HG03097 (cell line): ENCODE results near the gene GUCY1B1.

Source experiments
- ATAC-seq: cut with Tn5 transposase; IDR thresholded peaks from one replicate; pipeline ENCODE4 v1.9.1; 2021; ENCODE audit not compliant: unreplicated experiment, low FRiP score

The GUCY1B1 gene

DNA sequence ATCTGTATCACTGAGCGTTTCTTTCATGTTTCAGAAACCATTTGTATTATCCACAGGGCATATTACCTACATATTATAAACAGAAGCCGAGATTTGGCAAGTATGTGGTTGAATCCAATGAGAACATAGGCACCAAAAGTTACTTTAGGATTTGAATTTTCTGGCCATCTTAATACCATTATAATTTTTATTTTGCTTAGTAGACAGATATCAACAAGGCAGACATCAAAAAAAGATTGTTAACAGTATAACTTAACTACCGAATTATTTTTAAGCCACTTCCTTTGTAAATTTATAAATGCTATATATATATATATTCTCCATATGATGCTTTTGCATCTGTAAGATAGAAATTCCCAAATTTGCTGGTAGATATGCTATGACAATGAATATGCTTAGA lies 2.2 kb downstream of the GUCY1B1 start:
- ATAC-seq, result no peak

DNA sequence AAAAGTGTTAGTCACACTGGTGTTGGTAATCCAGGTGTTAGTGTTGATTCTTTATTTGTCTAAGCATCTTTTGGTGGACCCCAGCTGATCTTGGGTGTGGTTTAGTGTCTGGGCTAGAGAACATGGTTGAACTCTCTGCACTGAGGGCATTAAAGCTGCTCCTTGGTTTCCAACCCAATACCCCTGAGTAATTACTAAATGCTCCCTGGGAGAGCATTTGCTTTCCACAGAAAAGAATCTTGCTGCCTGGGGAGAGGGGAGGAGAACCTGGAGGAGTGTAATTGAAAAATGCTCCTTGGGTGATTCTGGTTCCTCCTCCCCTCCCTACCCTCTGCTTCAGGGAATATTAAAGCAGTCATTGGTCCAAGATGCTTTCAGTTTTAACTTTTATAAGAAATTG lies 3.1 kb downstream of the GUCY1B1 start:
- ATAC-seq, result no peak

DNA sequence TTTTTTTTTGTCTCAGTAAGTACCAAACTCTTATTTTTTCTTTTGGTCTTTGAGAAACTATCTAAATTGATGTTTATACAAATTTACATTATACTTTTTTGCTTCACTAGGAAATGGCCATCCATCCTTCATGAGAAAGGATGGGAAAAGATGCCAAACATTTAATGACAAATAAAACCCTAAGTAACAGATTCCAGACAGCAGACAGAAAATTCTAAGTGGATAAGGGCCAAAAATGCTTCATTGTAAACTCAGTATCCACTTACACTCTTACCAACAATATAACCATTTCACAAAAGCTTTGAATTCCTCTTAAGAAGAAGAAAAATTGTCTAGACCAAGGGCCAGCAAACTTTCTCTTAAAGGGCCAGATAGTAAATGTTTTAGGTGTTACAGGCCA lies 3.5 kb downstream of the GUCY1B1 start:
- no peak for ATAC-seq

- ATAC-seq, result no peak
These were observed 4.7 kb downstream of the GUCY1B1 start for GRCh38 chr4:155763551-155763950.

DNA sequence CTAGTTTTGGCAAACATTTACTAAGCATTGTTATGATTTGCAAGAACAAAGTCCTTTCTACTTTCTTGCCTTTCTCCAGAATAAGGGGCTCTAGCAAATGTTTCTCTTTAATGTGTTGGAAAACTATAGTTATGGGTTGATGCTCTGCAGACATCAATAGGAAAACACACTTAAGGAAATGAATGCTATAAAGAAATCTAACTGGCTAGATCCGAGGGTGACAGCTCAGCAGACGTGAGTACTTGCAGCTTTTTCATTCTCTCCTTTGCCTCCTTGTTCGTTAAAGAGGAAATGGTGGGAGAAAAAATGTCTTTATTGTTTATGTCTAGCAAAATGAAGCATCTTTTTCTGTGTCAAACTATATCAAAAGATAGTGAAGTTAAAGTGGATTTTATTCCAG lies 6.3 kb downstream of the GUCY1B1 start:
- no peak for ATAC-seq

DNA sequence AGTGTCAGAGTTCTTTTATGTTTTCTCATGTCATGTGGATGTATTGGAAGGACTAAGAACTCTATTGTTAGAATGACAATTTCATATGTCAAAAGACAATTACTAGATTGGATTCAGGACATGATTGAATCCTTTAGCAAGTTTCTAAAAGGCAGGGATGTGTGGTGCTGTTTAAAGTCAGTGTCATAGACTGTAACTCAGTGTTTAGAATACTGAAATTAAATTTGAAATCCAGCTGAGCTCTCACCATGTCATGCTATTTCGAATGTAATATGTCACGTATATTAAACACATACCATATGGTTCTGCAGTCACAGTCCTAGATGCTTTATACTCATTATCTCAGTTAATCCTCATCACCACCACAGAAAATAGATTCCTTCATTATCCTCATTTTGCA lies 7.8 kb downstream of the GUCY1B1 start:
- no peak for ATAC-seq

- no peak for ATAC-seq
These were observed 9.5 kb downstream of the GUCY1B1 start for GRCh38 chr4:155768370-155768769.

GRCh38 chr4:155769090-155769489 lies 10.3 kb downstream of the GUCY1B1 start:
- peak; percentile 64 for ATAC-seq

GRCh38 chr4:155772459-155773195 lies 13.8 kb downstream of the GUCY1B1 start:
- ATAC-seq, result no peak

DNA sequence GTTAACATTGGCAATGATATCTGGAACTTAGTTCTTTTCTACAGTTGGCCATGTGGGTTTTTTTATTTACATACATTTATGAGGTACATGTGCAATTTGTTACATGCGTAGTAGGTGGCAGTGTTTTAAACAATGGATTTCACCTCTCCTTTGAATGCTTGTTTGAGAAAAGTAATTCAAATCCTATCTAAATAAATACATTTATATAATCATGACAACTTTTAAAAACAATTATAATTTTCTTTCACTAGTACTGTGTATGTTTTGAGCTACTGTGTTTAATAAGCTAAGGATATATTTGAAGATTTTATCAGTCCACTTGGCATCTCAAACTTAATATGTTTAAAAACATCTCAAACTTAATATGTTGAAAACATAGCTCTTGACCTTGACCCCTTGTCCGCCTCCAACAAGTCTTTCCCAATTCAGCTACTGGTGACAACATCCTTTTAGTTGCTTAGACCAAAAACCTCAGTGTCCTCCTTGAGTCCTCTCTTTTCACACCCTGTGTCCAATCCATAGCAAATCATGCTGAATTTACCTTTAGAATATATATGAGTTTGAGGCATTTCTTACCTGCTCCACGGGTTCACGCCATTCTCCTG lies 14.5 kb downstream of the GUCY1B1 start:
- no peak for ATAC-seq

DNA sequence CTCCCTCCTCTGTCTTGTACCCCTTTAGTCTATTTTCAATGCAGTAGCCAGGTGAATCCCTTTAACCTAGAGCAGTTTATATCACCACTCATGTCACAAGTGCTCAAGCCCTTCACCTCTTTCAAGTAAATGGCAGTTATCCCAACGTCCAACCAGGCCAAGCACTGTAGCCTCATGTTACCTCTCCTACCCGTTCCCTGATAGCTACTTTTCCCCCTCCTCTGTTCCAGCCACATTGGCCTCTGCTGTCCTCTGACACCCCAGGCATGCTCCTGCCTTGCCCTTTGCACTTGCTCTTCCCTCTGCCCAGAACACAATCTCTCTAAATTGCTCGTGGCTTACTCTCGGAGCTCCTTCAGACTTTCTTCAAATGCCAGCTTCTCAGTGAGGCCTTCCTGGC lies 15.2 kb downstream of the GUCY1B1 start:
- no peak for ATAC-seq

DNA sequence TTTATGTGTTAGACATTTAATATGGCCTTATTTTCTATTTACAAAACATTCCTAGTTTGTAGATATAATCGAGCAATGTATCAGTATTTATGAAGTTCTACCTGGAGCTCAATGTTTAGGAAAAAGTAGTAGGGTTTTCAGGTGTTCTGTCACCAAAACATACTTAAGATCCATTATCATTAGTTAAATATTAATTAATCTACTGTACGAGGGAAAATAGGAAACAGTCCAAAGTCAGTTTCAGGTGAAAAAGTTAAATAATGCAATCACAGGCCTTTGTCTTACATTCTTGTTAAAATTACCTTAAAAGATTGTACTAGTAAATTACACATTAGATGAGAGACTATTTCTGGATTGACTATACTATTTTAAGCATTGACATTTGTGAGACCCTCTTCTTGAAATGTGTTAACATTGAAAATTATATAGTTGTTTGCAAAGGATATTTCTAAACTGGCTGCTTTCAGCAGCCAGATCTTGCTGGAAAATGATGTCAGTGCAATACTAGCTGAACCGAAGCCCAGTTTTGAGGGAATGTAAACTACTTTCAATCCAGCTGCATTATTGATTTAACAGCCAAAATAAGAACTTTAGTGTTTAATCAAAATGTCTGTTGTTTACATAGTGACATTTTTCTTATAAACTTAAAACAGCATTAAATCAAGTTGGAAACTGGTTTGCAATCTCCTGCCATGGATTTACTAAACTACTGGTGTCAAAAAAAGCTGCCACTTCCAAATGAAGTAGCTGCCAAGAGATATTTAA lies 19.3 kb downstream of the GUCY1B1 start:
- ATAC-seq, result no peak

DNA sequence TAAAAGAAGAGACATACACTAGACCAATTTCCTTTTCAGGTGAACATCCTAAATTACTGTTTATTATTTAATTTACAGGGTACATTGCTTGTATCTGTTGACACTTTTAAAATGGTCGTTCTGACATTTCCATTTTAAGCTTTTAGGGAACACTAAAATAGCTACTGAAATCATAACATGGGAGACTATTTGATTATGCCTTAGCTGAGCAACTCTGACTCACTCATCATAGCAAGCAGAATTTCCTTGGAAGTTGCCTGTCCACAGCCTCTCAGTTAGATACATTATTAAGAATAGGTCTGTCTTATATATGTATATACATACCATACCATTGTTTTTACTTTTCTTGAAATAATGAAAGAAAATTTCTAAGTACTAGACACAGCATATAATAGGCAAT lies 22.0 kb downstream of the GUCY1B1 start:
- ATAC-seq, result no peak

DNA sequence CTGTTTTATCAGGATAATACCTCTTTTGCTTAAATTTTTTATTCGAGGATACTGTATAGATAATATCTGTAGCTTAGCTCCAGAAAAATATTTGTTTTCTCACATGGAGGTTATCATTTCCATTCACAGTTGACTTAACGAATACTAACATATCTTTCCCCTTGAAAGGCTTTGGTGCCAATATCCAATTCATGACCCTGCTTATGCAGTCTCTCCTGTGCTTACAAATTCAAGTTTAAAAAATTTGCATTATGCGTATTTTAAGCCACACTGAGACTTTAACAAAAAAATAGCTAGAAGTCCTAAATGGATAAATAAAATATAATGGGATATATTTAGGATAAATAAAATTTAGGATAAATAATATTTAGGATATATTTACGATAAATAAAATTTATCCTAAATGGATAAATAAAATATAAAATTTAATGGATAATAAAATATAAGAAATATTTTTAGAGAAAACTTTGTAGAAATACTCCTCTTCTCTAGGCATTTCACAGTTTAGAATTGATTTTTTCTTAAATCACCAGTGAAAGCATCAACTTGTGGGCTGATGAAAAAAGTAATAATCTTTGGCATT lies 22.5 kb downstream of the GUCY1B1 start:
- ATAC-seq, result no peak

DNA sequence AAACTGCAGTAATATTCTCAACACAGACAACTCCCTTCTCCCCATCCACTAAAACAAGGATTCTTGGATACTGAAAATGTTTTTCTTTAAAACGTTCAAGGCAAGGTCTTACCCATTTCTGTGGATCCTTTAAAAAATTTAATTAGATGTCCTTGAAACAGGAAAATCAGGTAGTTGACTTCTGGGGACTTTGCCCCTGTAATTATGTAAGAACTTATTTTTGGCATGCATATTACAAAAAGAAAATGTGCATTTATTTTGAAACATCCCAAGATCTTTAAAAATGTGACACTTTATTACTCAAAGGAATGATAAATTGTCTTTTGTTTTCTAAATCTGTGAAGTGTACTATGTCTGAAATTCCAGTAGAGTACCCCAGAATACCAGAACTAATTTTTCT lies 25.8 kb downstream of the GUCY1B1 start:
- ATAC-seq, result no peak

- no peak for ATAC-seq
These were observed 27.0 kb downstream of the GUCY1B1 start for GRCh38 chr4:155785828-155786227.

- peak; percentile 95 for ATAC-seq
These were observed 28.4 kb downstream of the GUCY1B1 start for GRCh38 chr4:155787113-155787710.

DNA sequence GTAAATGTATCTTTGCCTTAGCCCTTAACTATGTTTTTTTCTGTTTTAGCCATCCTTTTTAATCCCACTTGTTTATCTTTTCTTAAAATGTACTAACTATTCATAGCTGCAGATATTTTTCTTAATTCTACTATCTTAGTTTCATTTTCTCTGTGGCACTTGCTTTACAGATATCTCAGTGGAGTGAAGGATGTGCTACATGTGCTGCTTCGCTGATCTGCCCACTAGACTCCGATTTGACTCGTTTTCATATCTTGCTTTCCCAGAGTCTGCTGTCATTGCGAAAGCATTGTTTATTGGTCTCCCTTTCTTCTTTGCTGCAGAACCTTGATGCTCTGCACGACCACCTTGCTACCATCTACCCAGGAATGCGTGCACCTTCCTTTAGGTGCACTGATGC lies 30.6 kb downstream of the GUCY1B1 start:
- peak; percentile 53 for ATAC-seq

GRCh38 chr4:155789982-155790381 lies 31.2 kb downstream of the GUCY1B1 start:
- ATAC-seq, result no peak

DNA sequence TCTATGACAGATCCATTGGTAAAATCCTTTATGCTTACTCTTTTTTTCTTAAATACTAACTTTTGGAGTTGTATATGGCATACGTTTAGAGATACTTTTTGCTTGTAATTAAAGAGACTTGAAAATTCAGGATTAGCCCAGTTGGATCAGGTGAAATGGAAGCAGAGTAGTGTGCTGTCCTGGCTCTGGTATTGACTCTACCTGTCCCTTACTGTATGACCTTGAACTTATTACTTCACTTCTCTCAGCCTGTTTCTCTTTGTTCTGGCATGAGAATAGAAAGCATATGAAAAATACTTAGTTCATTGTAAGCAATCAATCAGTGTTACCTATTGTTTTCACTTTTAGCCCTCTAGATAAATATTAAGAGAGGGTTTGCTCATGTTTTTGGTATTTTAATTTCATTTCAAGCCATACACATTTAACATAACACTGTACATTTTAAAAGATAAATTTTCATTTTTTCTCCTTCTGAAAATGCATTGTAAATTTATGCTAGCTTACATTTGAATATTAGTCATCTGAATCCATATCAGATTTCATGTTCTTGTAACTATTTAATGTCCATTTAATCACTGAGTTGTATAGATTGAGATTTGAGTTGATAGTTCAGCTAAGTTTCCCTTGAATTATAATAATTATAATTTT lies 35.9 kb downstream of the GUCY1B1 start:
- no peak for ATAC-seq

GRCh38 chr4:155795991-155796390 lies 37.2 kb downstream of the GUCY1B1 start:
- no peak for ATAC-seq
